PC-9 (cell line): ENCODE data around the gene HS6ST1. TPM values are rescaled to one million over a fixed set of nuclear protein-coding genes. Genes with fewer than 3 reads are reported as not detected.
A peak's percentile ranks its signal among the peaks of the same experiment; 100 is the strongest.

Experiments
- BruUV-seq: library from RNA; stranded (reverse); fragments of 400-500 nt; replicated peaks from 2 replicates; lab custom pipeline; 2021; lab: Mats Ljungman, UMichigan
- CTCF ChIA-PET: fragments of 300-600 bp; sonication (Branson Sonifier 250); formaldehyde crosslinking; loops from one replicate; lab custom pipeline; 2022; ENCODE audit warnings: antibody characterized with exemption; lab: Charles Lee
- POLR2A ChIA-PET: fragments of 300-600 bp; sonication (Branson Sonifier 250); formaldehyde crosslinking; loops from one replicate; lab custom pipeline; 2022; ENCODE audit warnings: antibody characterized with exemption; ENCODE audit not compliant: unreplicated experiment; lab: Charles Lee
- DNase-seq, 2 experiments: peaks; one replicate each; pipeline versions ENCODE4 v3.0.0 to v3.0.0-alpha.2; 2015 to 2022; ENCODE audit warnings: mixed read lengths in 1 of 2
- H2AFZ ChIP-seq: fragments of 200-600 bp; sonication (generic); 2 replicates; pipeline ENCODE4 v1.8.1; 2017; ENCODE audit warnings: antibody characterized with exemption
- H3F3A ChIP-seq: fragments of 200-600 bp; sonication (generic); 2 replicates; pipeline ENCODE4 v1.8.1; 2017; ENCODE audit warnings: antibody characterized with exemption, mild to moderate bottlenecking, low read depth; ENCODE audit not compliant: insufficient read depth
- H3K27ac ChIP-seq: fragments of 200-600 bp; sonication (generic); 2 replicates; pipeline ENCODE4 v1.6.1; 2016; ENCODE audit warnings: mixed run types
- H3K27me3 ChIP-seq: fragments of 200-600 bp; sonication (generic); 2 replicates; pipeline ENCODE4 v1.6.1; 2016; ENCODE audit warnings: low read depth, mixed run types; ENCODE audit not compliant: insufficient read depth
- H3K36me3 ChIP-seq: fragments of 200-600 bp; sonication (generic); 2 replicates; pipeline ENCODE4 v1.6.1; 2016; ENCODE audit warnings: low read depth, mixed run types
- H3K4me1 ChIP-seq: fragments of 200-600 bp; sonication (generic); replicated peaks from 2 replicates; pipeline ENCODE4 v1.6.1; 2016; ENCODE audit warnings: mixed run types; ENCODE audit not compliant: insufficient read depth
- H3K4me2 ChIP-seq: fragments of 200-600 bp; sonication (generic); 2 replicates; pipeline ENCODE4 v1.6.1; 2017; ENCODE audit warnings: mixed run types
- H3K4me3 ChIP-seq: fragments of 200-600 bp; sonication (generic); 2 replicates; pipeline ENCODE4 v1.6.1; 2016; ENCODE audit warnings: mixed run types
- H3K79me2 ChIP-seq: fragments of 200-600 bp; sonication (generic); 2 replicates; pipeline ENCODE4 v1.6.1; 2017; ENCODE audit warnings: low read depth, mixed run types
- H3K9me2 ChIP-seq: fragments of 200-600 bp; sonication (generic); 2 replicates; pipeline ENCODE4 v1.8.1; 2017; ENCODE audit warnings: mild to moderate bottlenecking; ENCODE audit not compliant: insufficient read depth
- H3K9me3 ChIP-seq: fragments of 200-600 bp; sonication (generic); 2 replicates; pipeline ENCODE4 v1.8.1; 2016; ENCODE audit warnings: low read depth; ENCODE audit not compliant: insufficient read depth
- H4K20me1 ChIP-seq: fragments of 200-600 bp; sonication (generic); 2 replicates; pipeline ENCODE4 v1.8.1; 2017; ENCODE audit not compliant: insufficient read depth
- EZH2 ChIP-seq: fragments of 200-600 bp; sonication (generic); IDR thresholded peaks from 2 replicates; pipeline ENCODE4 v1.8.0; 2017; ENCODE audit warnings: antibody characterized with exemption, low read depth
- intact Hi-C: fragments of 100-400 bp; cut with micrococcal nuclease; formaldehyde crosslinking; loops from one replicate; pipeline ENCODE4 v1.10.0; 2022; ENCODE audit not compliant: unreplicated experiment
- total RNA-seq: library from RNA; stranded (reverse); gene quantifications from 2 replicates; pipeline ENCODE4 v1.2.3, GENCODE V29; 2021
- TF ChIP-seq, protein P1 (sequence below): fragments of 200-600 bp; sonication (generic); conservative IDR thresholded peaks from 2 replicates; pipeline ENCODE4 v1.6.1; 2017; ENCODE audit warnings: mixed run types, antibody characterized with exemption, mild to moderate bottlenecking, moderate library complexity

The HS6ST1 gene
- total RNA-seq, 1 experiment from 2014 or later = 20.2 TPM

DNA sequence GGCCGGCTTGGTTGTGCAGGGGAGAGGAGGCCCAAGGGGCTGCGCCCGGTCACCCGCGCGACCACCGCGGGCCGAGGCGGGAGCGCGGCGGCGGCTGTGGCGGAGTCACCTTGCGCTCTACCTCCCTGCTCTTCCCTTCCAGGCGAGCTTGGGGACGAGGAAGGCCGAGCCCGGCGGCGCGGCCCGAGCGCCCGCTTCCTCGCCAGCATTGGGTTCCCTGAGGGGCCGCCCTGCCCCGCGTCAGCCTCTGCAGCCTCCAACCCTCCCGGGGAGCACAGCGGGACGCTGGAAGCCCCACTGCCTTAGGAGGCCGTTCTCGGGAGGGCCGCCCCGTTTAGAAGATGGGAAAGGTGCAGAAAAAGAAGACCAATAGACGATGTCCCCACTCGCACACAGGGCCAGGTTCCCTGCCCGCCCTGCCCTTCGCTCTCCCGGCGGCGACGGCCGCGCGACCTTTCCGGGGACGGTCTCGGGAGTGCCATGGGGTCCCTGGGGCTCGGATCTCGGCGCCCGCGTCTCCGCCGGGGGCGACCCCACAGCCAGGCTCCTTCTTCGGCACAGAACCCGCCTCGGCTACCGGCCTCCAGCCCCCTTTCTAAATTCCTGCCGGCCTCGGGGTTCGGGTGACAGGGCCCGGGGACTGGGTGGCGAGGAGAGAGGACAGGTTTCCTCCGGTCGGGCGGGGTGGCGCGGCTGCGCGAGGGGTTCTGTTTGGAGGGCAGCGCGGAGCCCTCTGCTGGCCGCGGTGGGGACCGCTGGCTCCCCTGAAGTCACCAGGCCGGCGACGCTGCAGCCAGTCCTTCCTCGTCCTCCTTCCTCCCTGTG, 85.5 kb downstream of the HS6ST1 start:
- TF ChIP-seq, protein P1, sequence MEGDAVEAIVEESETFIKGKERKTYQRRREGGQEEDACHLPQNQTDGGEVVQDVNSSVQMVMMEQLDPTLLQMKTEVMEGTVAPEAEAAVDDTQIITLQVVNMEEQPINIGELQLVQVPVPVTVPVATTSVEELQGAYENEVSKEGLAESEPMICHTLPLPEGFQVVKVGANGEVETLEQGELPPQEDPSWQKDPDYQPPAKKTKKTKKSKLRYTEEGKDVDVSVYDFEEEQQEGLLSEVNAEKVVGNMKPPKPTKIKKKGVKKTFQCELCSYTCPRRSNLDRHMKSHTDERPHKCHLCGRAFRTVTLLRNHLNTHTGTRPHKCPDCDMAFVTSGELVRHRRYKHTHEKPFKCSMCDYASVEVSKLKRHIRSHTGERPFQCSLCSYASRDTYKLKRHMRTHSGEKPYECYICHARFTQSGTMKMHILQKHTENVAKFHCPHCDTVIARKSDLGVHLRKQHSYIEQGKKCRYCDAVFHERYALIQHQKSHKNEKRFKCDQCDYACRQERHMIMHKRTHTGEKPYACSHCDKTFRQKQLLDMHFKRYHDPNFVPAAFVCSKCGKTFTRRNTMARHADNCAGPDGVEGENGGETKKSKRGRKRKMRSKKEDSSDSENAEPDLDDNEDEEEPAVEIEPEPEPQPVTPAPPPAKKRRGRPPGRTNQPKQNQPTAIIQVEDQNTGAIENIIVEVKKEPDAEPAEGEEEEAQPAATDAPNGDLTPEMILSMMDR = peak; percentile 95
- no peak for TF ChIP-seq EZH2
- Histone ChIP-seq H4K20me1 (no peaks in the 10 kb centered on the region), H3K27ac (no peak overlapping the region), H3K9me3 (no peaks in the 10 kb centered on the region), H3K4me3 (peak overlapping the region; percentile 75), H3K79me2 (no peaks in the 10 kb centered on the region), H3K36me3 (no peaks in the 10 kb centered on the region), H3K9me2 (no peaks in the 10 kb centered on the region), H3K4me1 (no peaks in the 10 kb centered on the region), H3F3A (no peaks in the 10 kb centered on the region; the same call in none of the 2 replicates), H3K27me3 (no peaks in the 10 kb centered on the region), H3K4me2 (peak overlapping the region; percentile 90), H2AFZ (peak overlapping the region; percentile 93)
- CTCF ChIA-PET = interaction anchor here (0.6 kb wide), 1 partner anchor 50 kb away, joined by 3 read pairs; no protein-coding TSS in a partner anchor
- DNase-seq = peak; percentile 58 to 89
- no TSS peak for BruUV-seq
- POLR2A ChIA-PET = no interaction called here
- intact Hi-C loops = loop anchor here (1.0 to 2.0 kb wide), 2 partner anchors 28 to 69 kb away; no protein-coding TSS in a partner anchor

DNA sequence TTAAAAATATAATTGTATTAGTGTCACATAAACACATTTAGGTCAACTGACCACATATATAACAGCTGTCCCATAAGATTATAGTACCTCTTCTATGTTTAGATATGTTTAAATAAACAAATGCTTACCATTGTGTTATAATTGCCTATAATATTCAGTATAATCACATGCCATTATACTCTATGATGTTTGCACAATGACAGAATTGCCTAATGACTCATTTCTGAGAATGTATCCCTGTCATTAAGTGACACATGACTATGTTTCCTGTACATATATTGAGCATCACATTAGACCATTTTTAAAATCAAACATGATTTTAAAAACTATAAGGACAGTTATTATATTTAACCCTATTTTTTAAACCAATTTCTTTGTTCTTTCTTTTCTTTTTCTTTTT, 89.8 kb downstream of the HS6ST1 start:
- CTCF ChIA-PET = no interaction called here
- H3K4me2 ChIP-seq = no peak overlapping the region
- no peak overlapping the region for H2AFZ ChIP-seq
- no peaks in the 10 kb centered on the region for H3K9me2 ChIP-seq
- no peaks in the 10 kb centered on the region for H3K36me3 ChIP-seq
- no peaks in the 10 kb centered on the region; the same call in 1 of the 2 replicates for H3F3A ChIP-seq
- H3K27ac ChIP-seq = no peak overlapping the region
- no peaks in the 10 kb centered on the region for H3K79me2 ChIP-seq
- no peak overlapping the region for H3K4me3 ChIP-seq
- POLR2A ChIA-PET = no interaction called here
- no peaks in the 10 kb centered on the region for H3K4me1 ChIP-seq
- no peaks in the 10 kb centered on the region for H4K20me1 ChIP-seq
- H3K27me3 ChIP-seq = no peaks in the 10 kb centered on the region
- peak in 1 of 2 experiments; percentile 73 for DNase-seq
- H3K9me3 ChIP-seq = no peaks in the 10 kb centered on the region
- no TSS peak for BruUV-seq
- intact Hi-C loops = no loop called here
- no peak for TF ChIP-seq EZH2
- TF ChIP-seq, protein P1 = no peak

DNA sequence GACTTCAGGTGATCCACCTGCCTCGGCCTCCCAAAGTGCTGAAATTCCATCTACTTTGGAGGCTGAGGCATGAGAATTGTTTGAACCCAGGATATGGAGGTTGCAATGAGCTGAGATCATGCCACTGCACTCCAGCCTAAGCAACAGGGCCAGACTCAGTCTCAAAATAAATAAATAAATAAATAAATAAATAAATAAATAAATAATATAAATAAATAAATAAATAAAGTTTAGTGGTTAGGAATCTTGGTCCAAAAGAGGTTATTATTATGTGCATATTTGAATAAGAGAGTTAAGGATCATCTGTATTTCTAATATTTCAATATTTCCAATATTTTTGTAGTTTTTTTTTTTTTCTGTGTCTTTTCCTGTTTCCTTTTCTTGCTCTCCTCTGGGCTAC, 90.8 kb downstream of the HS6ST1 start:
- intact Hi-C loops = no loop called here
- Histone ChIP-seq H3K27ac (no peak overlapping the region), H3K9me3 (no peaks in the 10 kb centered on the region), H2AFZ (no peak overlapping the region), H3K79me2 (no peaks in the 10 kb centered on the region), H4K20me1 (no peaks in the 10 kb centered on the region), H3K4me2 (no peak overlapping the region), H3K4me3 (no peak overlapping the region), H3K36me3 (no peaks in the 10 kb centered on the region), H3K4me1 (no peaks in the 10 kb centered on the region), H3F3A (no peaks in the 10 kb centered on the region; the same call in 1 of the 2 replicates), H3K27me3 (no peaks in the 10 kb centered on the region), H3K9me2 (no peaks in the 10 kb centered on the region)
- no peak for TF ChIP-seq EZH2
- TF ChIP-seq, protein P1 = no peak
- no peak for DNase-seq
- ChIA-PET CTCF (no interaction called here), POLR2A (interaction anchor here (0.6 kb wide), 1 partner anchor 44 kb away, joined by 9 read pairs; no protein-coding TSS in a partner anchor)
- no TSS peak for BruUV-seq
